Measurements from ENCODE around the gene COMMD2.

The COMMD2 gene

DNA sequence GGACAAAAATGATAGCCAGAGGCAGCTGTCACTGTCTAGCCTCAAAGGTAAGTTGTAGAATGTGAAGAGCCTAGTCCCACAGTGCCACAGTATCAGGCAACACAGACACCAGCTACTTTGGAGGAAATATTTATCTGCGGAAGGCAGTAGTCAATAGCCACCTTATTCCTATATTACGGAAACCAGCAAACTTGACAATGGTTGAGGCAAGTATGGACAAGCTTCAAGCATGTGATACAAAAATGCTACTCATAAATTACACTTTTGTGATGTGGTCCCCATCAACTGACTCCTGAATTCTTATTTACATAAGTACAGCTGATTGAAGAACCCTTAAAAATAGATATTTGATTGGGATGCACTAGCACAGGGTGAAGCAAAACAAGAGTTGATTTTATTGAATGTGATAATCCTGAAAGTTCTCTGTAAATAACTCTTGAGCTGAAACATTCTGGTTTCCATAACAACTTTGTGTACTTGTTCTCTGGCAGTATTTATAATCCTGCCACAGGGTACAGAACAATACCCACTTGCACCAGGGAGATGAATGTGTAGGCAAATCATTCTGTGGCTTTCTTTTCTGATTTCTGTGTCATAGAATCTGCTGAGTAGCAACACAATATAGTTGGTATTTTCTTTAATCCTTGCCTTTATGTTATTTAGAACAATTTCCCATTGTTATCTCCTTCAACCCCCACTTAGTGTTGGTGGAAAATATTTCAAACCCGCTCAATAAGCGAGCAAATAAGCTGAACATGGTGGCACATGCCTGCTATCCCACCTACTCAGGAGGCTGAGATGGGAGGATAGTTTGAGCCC lies 40.4 kb upstream of the COMMD2 start, which contains the start of gene ANKUB1:
TSS of gene ANKUB1 (minus strand) at position 103 of the 819 bp plus-strand sequence. CDS start 188 bp downstream, outside the sequence.
- H3K27me3 ChIP-seq = peaks cover 38% of the 10 kb centered on the region
- no peak within 1 kb of the TSS for H3K4me3 ChIP-seq (ENCODE audit: low read depth, low read length)
- H3K36me3 ChIP-seq = no peaks in the 10 kb centered on the region
- H3K9me3 ChIP-seq = no peaks in the 10 kb centered on the region
- TF ChIP-seq, protein P1, sequence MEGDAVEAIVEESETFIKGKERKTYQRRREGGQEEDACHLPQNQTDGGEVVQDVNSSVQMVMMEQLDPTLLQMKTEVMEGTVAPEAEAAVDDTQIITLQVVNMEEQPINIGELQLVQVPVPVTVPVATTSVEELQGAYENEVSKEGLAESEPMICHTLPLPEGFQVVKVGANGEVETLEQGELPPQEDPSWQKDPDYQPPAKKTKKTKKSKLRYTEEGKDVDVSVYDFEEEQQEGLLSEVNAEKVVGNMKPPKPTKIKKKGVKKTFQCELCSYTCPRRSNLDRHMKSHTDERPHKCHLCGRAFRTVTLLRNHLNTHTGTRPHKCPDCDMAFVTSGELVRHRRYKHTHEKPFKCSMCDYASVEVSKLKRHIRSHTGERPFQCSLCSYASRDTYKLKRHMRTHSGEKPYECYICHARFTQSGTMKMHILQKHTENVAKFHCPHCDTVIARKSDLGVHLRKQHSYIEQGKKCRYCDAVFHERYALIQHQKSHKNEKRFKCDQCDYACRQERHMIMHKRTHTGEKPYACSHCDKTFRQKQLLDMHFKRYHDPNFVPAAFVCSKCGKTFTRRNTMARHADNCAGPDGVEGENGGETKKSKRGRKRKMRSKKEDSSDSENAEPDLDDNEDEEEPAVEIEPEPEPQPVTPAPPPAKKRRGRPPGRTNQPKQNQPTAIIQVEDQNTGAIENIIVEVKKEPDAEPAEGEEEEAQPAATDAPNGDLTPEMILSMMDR (IDR thresholded peaks at IDR 0.05; ENCODE audit: low read depth, low read length) = no peak
- H3K4me1 ChIP-seq = no peaks in the 10 kb centered on the region
- no peak for DNase-seq

DNA sequence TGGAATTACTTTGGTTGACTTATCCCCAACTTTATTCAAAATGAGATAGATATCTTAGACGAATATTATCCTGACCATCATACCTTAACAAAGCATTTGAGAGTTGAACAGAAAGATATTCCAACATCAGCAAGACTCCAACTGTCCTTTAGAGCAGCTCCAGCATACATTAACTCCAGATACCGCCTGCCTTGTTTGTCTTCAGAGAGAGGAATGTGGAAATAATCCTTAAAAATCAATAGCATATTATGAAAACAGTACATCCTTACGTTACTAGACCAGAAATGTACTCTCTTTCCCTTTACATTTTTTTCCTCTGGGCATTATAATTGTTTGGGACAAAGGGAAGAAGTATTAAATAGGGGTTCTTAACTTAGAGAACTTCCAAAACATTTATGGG lies 38.4 kb upstream of the COMMD2 start:
- TF ChIP-seq, protein P1 (IDR thresholded peaks at IDR 0.05; ENCODE audit: low read depth, low read length) = no peak
- DNase-seq = no peak
- Histone ChIP-seq H3K4me3 (ENCODE audit: low read depth, low read length) (no peak overlapping the region), H3K36me3 (no peaks in the 10 kb centered on the region), H3K9me3 (no peaks in the 10 kb centered on the region), H3K27me3 (peaks cover 44% of the 10 kb centered on the region), H3K4me1 (no peaks in the 10 kb centered on the region)

DNA sequence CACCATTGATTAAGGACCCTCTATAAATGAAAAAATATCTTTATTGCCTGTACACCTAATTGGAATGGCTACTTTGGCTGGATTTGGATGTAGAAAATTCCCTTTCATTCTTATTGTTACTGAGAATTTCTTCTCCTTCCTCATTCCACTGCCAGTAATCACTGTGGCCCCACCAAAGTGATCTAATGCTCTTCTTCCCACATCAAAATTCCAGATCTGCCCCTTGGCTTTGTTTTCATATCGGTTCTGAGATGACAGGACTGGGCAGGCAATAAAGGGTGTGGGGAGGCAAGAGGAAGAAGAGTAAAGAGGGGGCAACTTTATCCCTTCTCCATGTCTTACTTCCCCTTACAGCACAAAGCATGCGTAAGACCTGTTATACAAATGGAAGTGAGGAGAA lies 38.0 kb upstream of the COMMD2 start:
- no peaks in the 10 kb centered on the region for H3K9me3 ChIP-seq
- H3K4me1 ChIP-seq = no peaks in the 10 kb centered on the region
- H3K4me3 ChIP-seq (ENCODE audit: low read depth, low read length) = no peak overlapping the region
- TF ChIP-seq, protein P1 (IDR thresholded peaks at IDR 0.05; ENCODE audit: low read depth, low read length) = no peak
- peaks cover 44% of the 10 kb centered on the region for H3K27me3 ChIP-seq
- no peak for DNase-seq
- H3K36me3 ChIP-seq = no peaks in the 10 kb centered on the region

DNA sequence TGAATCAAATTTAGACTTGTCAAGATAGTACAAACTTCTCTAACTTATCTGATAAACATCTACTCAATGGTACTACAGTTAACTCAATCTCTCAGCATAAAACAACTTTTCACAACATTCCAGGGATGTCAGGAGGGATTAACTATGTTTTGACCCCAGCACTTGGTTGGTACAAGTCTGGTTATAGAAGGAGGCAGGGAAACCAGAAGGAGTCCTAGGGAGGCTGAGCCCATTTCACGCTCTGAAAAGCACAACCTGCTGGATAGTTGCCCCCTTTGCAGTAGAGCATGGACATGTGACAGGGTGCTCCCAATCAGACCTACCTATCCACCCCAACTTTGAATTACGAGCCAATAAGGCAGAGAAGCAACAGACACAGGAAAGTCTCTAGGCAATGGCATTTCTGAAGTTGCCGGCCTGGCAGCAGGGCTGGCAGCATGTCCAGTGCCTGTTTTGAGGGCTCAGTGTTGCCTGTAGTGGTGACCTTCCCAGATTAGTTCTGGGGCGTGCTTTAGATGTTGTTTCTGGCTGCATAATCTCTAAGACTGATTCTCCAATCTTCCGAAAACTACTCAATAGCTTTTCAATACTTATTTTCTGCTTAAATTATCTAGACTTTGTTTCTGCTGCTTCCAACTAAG lies 31.9 kb upstream of the COMMD2 start:
- H3K27me3 ChIP-seq = peaks cover 9% of the 10 kb centered on the region
- no peaks in the 10 kb centered on the region for H3K36me3 ChIP-seq
- no peaks in the 10 kb centered on the region for H3K4me1 ChIP-seq
- no peaks in the 10 kb centered on the region for H3K9me3 ChIP-seq
- DNase-seq = no peak
- H3K4me3 ChIP-seq (ENCODE audit: low read depth, low read length) = no peak overlapping the region
- TF ChIP-seq, protein P1 (IDR thresholded peaks at IDR 0.05; ENCODE audit: low read depth, low read length) = no peak

DNA sequence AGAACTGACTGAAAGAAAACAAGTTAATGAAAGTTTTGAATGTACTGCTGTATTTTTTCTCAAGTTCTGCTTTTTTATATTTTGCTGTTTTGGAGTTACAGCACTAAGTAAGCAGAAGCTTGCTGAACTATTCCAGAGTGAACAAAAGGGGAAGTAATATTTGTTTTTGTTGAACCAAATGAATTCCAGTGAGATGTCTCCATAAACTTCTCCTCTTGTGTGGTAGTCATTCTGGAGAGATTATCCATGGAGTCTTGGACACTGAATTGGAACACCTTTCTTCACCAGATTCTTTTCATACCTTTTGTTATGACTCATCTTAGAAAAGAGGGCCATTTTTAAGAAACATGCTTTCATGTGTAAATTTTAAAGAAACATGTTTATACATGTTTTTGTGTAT lies 31.3 kb upstream of the COMMD2 start:
- DNase-seq = no peak
- Histone ChIP-seq H3K4me3 (ENCODE audit: low read depth, low read length) (no peak overlapping the region), H3K4me1 (no peaks in the 10 kb centered on the region), H3K27me3 (peaks cover 9% of the 10 kb centered on the region), H3K36me3 (no peaks in the 10 kb centered on the region), H3K9me3 (no peaks in the 10 kb centered on the region)
- TF ChIP-seq, protein P1 (IDR thresholded peaks at IDR 0.05; ENCODE audit: low read depth, low read length) = no peak

DNA sequence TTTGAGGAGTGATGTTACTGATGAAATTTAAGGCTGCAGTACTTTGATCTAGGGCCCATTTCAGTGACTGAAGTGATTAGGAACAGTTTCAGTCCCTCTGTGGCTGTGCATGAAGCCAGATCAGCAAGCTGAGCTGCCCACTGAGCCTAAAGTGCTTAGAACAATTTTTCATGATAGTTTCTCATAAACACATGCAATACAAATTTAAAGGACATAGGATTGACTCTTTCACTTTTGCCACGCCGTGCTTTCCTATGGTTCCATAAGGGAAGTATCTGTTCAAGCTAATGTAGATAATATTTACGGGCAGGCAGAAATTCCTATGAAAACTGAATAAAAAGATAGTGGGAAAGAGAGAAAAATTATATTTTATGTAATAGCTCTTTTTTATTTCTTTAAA lies 29.5 kb upstream of the COMMD2 start:
- no peaks in the 10 kb centered on the region for H3K4me1 ChIP-seq

More for the DNA sequence above, 29.5 kb upstream of the COMMD2 start:
- Histone ChIP-seq H3K4me3 (ENCODE audit: low read depth, low read length) (no peak overlapping the region), H3K9me3 (no peaks in the 10 kb centered on the region), H3K27me3 (no peaks in the 10 kb centered on the region), H3K36me3 (no peaks in the 10 kb centered on the region)
- DNase-seq = no peak
- TF ChIP-seq, protein P1 (IDR thresholded peaks at IDR 0.05; ENCODE audit: low read depth, low read length) = no peak

Measured in BE2C (cell line).